ENCODE measurements around the gene ALOX12.
A peak's percentile ranks its signal among the peaks of the same experiment; 100 is the strongest.

ALOX12 gene

DNA sequence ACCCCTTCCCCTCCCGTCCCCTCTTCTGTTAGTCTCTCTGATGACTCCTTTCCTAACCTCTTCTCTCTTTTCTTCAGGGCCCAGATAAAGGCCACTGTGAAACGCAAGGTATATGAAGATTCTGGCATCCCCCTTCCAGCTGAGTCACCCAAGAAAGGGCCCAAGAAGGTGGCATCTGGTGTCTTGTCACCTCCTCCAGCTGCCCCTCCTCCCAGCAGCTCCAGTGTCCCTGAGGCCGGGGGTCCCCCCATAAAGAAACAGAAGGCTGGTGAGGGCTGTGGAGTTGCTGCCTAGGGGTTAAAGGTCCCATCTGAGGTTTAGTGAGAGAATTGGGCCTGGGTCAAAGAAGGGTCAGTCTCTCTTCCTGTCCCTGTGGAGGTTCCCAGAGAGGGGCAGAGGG lies 20.6 kb downstream of the ALOX12 start:
- H3K36me3 ChIP-seq (ENCODE audit: insufficient read depth, low read length): peaks cover 10% of the 10 kb centered on the region
- H3K9ac ChIP-seq (ENCODE audit: low read length): no peak overlapping the region
- peaks cover 44% of the 10 kb centered on the region for H3K4me1 ChIP-seq (ENCODE audit: insufficient read depth, low read length)
- no peak overlapping the region for H3K4me3 ChIP-seq (ENCODE audit: low read depth in 1 of 2, low read length in 2 of 2)
- peaks cover 0 to 2% of the 10 kb centered on the region in 2 donors for H3K27me3 ChIP-seq (ENCODE audit: control insufficient read depth in 1 of 2, insufficient read depth in 2 of 2, low read length in 2 of 2)
- H3K27ac ChIP-seq (ENCODE audit: low read depth, low read length): peak overlapping the region; percentile 10
- H3K9me3 ChIP-seq (ENCODE audit: low read length): no peaks in the 10 kb centered on the region

- no peaks in the 10 kb centered on the region for H3K9me3 ChIP-seq (ENCODE audit: low read length)
- H3K9ac ChIP-seq (ENCODE audit: low read length): peak overlapping the region; percentile 98
- peaks cover 44% of the 10 kb centered on the region for H3K4me1 ChIP-seq (ENCODE audit: insufficient read depth, low read length)
- H3K36me3 ChIP-seq (ENCODE audit: insufficient read depth, low read length): peaks cover 10% of the 10 kb centered on the region
- H3K4me3 ChIP-seq (ENCODE audit: low read depth in 1 of 2, low read length in 2 of 2): peak overlapping the region in 1 of 2 donors; percentile 95
- H3K27me3 ChIP-seq (ENCODE audit: control insufficient read depth in 1 of 2, insufficient read depth in 2 of 2, low read length in 2 of 2): peaks cover under 1 to 9% of the 10 kb centered on the region in 2 donors
- peak overlapping the region; percentile 90 for H3K27ac ChIP-seq (ENCODE audit: low read depth, low read length)
Observed at GRCh38 chr17:7016886-7017826, 21.3 kb downstream of the ALOX12 start.

GRCh38 chr17:7017827-7018200 lies 22.0 kb downstream of the ALOX12 start:
- Histone ChIP-seq H3K4me3 (ENCODE audit: low read depth in 1 of 2, low read length in 2 of 2) (peak overlapping the region; percentile 90 to 95), H3K36me3 (ENCODE audit: insufficient read depth, low read length) (peaks cover 10% of the 10 kb centered on the region), H3K4me1 (ENCODE audit: insufficient read depth, low read length) (peaks cover 44% of the 10 kb centered on the region), H3K9me3 (ENCODE audit: low read length) (no peaks in the 10 kb centered on the region), H3K9ac (ENCODE audit: low read length) (peak overlapping the region; percentile 98), H3K27ac (ENCODE audit: low read depth, low read length) (peak overlapping the region; percentile 90), H3K27me3 (ENCODE audit: control insufficient read depth in 1 of 2, insufficient read depth in 2 of 2, low read length in 2 of 2) (peaks cover 6 to 16% of the 10 kb centered on the region in 2 donors)

GRCh38 chr17:7018331-7018964 lies 22.6 kb downstream of the ALOX12 start:
- H3K4me1 ChIP-seq (ENCODE audit: insufficient read depth, low read length): peaks cover 41% of the 10 kb centered on the region
- peak overlapping the region; percentile 98 for H3K9ac ChIP-seq (ENCODE audit: low read length)
- no peaks in the 10 kb centered on the region for H3K9me3 ChIP-seq (ENCODE audit: low read length)
- H3K27ac ChIP-seq (ENCODE audit: low read depth, low read length): peak overlapping the region; percentile 90
- H3K4me3 ChIP-seq (ENCODE audit: low read depth in 1 of 2, low read length in 2 of 2): peak overlapping the region; percentile 90 to 95
- H3K27me3 ChIP-seq (ENCODE audit: control insufficient read depth in 1 of 2, insufficient read depth in 2 of 2, low read length in 2 of 2): peaks cover 10 to 22% of the 10 kb centered on the region in 2 donors
- peaks cover 10% of the 10 kb centered on the region for H3K36me3 ChIP-seq (ENCODE audit: insufficient read depth, low read length)

DNA sequence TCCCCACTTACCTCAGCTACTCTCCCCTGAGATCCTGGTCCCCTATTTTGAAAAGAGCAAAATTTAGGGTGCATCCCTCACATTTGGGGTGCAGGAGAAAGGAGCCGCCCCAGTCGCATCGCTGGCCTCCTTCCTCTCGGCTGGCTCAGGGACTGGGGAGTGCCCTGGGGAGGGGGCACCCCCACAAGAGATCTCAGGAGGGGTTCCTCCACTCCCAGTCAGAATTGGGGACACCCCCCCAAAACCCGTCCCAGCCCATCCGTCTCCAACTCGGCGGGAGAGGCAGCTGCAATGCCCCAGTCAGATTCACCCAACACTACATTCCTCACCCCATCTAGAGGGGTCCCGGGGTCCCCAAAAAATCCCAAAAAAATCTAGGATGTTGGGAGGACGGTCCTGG lies 23.5 kb downstream of the ALOX12 start:
- Histone ChIP-seq H3K4me1 (ENCODE audit: insufficient read depth, low read length) (peaks cover 35% of the 10 kb centered on the region), H3K9ac (ENCODE audit: low read length) (peak overlapping the region; percentile 98), H3K36me3 (ENCODE audit: insufficient read depth, low read length) (peaks cover 10% of the 10 kb centered on the region), H3K27me3 (ENCODE audit: control insufficient read depth in 1 of 2, insufficient read depth in 2 of 2, low read length in 2 of 2) (peaks cover 10 to 29% of the 10 kb centered on the region in 2 donors), H3K27ac (ENCODE audit: low read depth, low read length) (peak overlapping the region; percentile 90), H3K4me3 (ENCODE audit: low read depth in 1 of 2, low read length in 2 of 2) (peak overlapping the region; percentile 90 to 95), H3K9me3 (ENCODE audit: low read length) (no peaks in the 10 kb centered on the region)

- peak overlapping the region; percentile 98 for H3K9ac ChIP-seq (ENCODE audit: low read length)
- peak overlapping the region; percentile 90 for H3K27ac ChIP-seq (ENCODE audit: low read depth, low read length)
- peak overlapping the region; percentile 90 to 95 for H3K4me3 ChIP-seq (ENCODE audit: low read depth in 1 of 2, low read length in 2 of 2)
- H3K4me1 ChIP-seq (ENCODE audit: insufficient read depth, low read length): peaks cover 35% of the 10 kb centered on the region
- no peaks in the 10 kb centered on the region for H3K9me3 ChIP-seq (ENCODE audit: low read length)
- peaks cover 10 to 31% of the 10 kb centered on the region in 2 donors for H3K27me3 ChIP-seq (ENCODE audit: control insufficient read depth in 1 of 2, insufficient read depth in 2 of 2, low read length in 2 of 2)
- peaks cover 10% of the 10 kb centered on the region for H3K36me3 ChIP-seq (ENCODE audit: insufficient read depth, low read length)
Observed at GRCh38 chr17:7019839-7020519, 24.1 kb downstream of the ALOX12 start.

- Histone ChIP-seq H3K27me3 (ENCODE audit: control insufficient read depth in 1 of 2, insufficient read depth in 2 of 2, low read length in 2 of 2) (peaks cover 10 to 31% of the 10 kb centered on the region in 2 donors), H3K36me3 (ENCODE audit: insufficient read depth, low read length) (peaks cover 10% of the 10 kb centered on the region), H3K4me3 (ENCODE audit: low read depth in 1 of 2, low read length in 2 of 2) (peak overlapping the region in 1 of 2 donors; percentile 38), H3K9me3 (ENCODE audit: low read length) (no peaks in the 10 kb centered on the region), H3K27ac (ENCODE audit: low read depth, low read length) (no peak overlapping the region), H3K4me1 (ENCODE audit: insufficient read depth, low read length) (peaks cover 25% of the 10 kb centered on the region), H3K9ac (ENCODE audit: low read length) (no peak overlapping the region)
Observed at GRCh38 chr17:7020894-7021664, 25.2 kb downstream of the ALOX12 start.

DNA sequence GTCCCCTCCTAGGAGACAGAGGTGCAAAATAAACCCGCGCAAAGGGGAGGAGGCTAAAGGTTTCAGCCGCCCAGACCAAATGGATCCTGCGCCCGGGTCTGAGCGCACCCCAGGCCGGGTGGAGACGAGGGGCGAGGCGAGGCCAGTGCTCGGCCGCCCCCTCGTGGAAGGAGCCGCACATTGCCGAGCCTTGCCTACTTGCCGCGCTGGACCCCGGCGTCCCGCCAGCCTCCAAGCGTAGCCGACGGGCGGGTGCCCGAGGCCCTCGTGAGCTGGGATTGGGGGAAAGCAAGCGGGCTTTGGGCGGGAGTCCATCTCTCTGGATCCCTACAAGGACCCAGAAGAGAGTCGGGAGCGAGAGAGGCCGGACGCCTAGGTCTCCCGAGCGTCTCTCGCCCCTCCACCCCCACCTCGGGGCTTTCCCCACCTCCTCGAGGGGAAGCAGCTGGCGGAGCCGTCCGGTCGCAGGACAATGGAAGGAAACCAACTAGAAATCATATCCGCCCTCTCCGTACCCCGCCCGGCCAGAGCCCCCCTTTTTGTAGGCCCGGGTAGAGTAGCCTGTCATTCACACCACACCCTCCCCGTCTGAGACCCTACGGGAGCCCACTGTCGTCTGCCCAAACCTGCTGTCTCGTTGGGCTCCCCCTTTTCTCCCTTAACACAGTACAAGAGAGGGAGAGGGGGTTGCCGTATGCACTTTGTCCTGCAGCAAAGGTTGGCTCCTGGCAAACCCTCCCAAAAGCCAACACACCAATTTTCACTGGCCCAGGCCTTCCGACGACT lies 26.3 kb downstream of the ALOX12 start:
- Histone ChIP-seq H3K4me1 (ENCODE audit: insufficient read depth, low read length) (peaks cover 19% of the 10 kb centered on the region), H3K9me3 (ENCODE audit: low read length) (no peaks in the 10 kb centered on the region), H3K36me3 (ENCODE audit: insufficient read depth, low read length) (peaks cover 2% of the 10 kb centered on the region), H3K4me3 (ENCODE audit: low read depth in 1 of 2, low read length in 2 of 2) (peak overlapping the region in 1 of 2 donors; percentile 38), H3K9ac (ENCODE audit: low read length) (no peak overlapping the region), H3K27ac (ENCODE audit: low read depth, low read length) (peak overlapping the region; percentile 1), H3K27me3 (ENCODE audit: control insufficient read depth in 1 of 2, insufficient read depth in 2 of 2, low read length in 2 of 2) (peaks cover 10 to 31% of the 10 kb centered on the region in 2 donors)

GRCh38 chr17:7022781-7023571 lies 27.1 kb downstream of the ALOX12 start, which contains the start of gene BCL6B:
Gene BCL6B, plus strand, starts transcription at chr17:7023050. Its CDS starts 622 bp downstream, at chr17:7023672.
- Histone ChIP-seq H3K27me3 (ENCODE audit: control insufficient read depth in 1 of 2, insufficient read depth in 2 of 2, low read length in 2 of 2) (peaks cover 10 to 31% of the 10 kb centered on the region in 2 donors), H3K27ac (ENCODE audit: low read depth, low read length) (peak within 1 kb of the TSS; percentile 46), H3K36me3 (ENCODE audit: insufficient read depth, low read length) (no peaks in the 10 kb centered on the region), H3K9me3 (ENCODE audit: low read length) (no peaks in the 10 kb centered on the region), H3K4me3 (ENCODE audit: low read depth in 1 of 2, low read length in 2 of 2) (peak within 1 kb of the TSS in 1 of 2 donors; percentile 38), H3K9ac (ENCODE audit: low read length) (no peak within 1 kb of the TSS), H3K4me1 (ENCODE audit: insufficient read depth, low read length) (peaks cover 11% of the 10 kb centered on the region)
